ACC112 (cell line): ENCODE measurements around the gene CHN1.

ENCODE experiments used
- H2AFZ ChIP-seq: fragments of 200-600 bp; sonication (generic); one replicate; pipeline ENCODE4 v1.6.0; 2017; ENCODE audit warnings: antibody characterized with exemption, low read length; ENCODE audit not compliant: unreplicated experiment
- H3K27ac ChIP-seq: fragments of 200-600 bp; sonication (generic); 2 replicates; pipeline ENCODE4 v1.5.1; 2014; ENCODE audit warnings: low read depth, mild to moderate bottlenecking, antibody characterized with exemption, low read length, moderate library complexity
- H3K27me3 ChIP-seq: fragments of 200-600 bp; sonication (generic); 2 replicates; pipeline ENCODE4 v1.6.1; 2014; ENCODE audit warnings: mild to moderate bottlenecking, antibody characterized with exemption, low read length, moderate library complexity, mixed read lengths; ENCODE audit not compliant: insufficient read depth
- H3K36me3 ChIP-seq: fragments of 200-600 bp; sonication (generic); 2 replicates; pipeline ENCODE4 v1.6.1; 2016; ENCODE audit warnings: mild to moderate bottlenecking, antibody characterized with exemption, low read length, moderate library complexity, mixed read lengths; ENCODE audit not compliant: insufficient read depth
- H3K4me1 ChIP-seq: fragments of 200-600 bp; sonication (generic); one replicate; pipeline ENCODE4 v1.6.1; 2016; ENCODE audit warnings: low read length, mixed read lengths; ENCODE audit not compliant: insufficient read depth, unreplicated experiment, control insufficient read depth
- H3K4me3 ChIP-seq: fragments of 200-600 bp; sonication (generic); 2 replicates; pipeline ENCODE4 v1.5.1; 2014; ENCODE audit warnings: mild to moderate bottlenecking, low read depth, low read length
- H3K79me2 ChIP-seq: fragments of 200-600 bp; sonication (generic); one replicate; pipeline ENCODE4 v1.6.0; 2016; ENCODE audit warnings: low read length; ENCODE audit not compliant: control insufficient read depth, unreplicated experiment, insufficient read depth

CHN1 gene

GRCh38 chr2:174829550-174829949 lies 175.6 kb downstream of the CHN1 start:
- Histone ChIP-seq H3K27me3 (no peaks in the 10 kb centered on the region), H3K4me3 (no peak overlapping the region), H3K27ac (no peak overlapping the region), H3K4me1 (peaks cover 8% of the 10 kb centered on the region), H3K36me3 (no peaks in the 10 kb centered on the region), H2AFZ (no peak overlapping the region), H3K79me2 (peaks cover 3% of the 10 kb centered on the region)

- H3K4me1 ChIP-seq: peaks cover 8% of the 10 kb centered on the region
- no peaks in the 10 kb centered on the region for H3K27me3 ChIP-seq
- H3K79me2 ChIP-seq: peaks cover 3% of the 10 kb centered on the region
- no peak overlapping the region for H2AFZ ChIP-seq
- no peak overlapping the region for H3K27ac ChIP-seq
- no peak overlapping the region for H3K4me3 ChIP-seq
- H3K36me3 ChIP-seq: no peaks in the 10 kb centered on the region
These were observed 177.5 kb downstream of the CHN1 start for GRCh38 chr2:174827371-174828369.

GRCh38 chr2:174826051-174826450 lies 179.1 kb downstream of the CHN1 start:
- no peak overlapping the region for H3K4me3 ChIP-seq
- no peak overlapping the region for H2AFZ ChIP-seq
- peaks cover 3% of the 10 kb centered on the region for H3K79me2 ChIP-seq
- H3K4me1 ChIP-seq: peaks cover 8% of the 10 kb centered on the region
- H3K36me3 ChIP-seq: no peaks in the 10 kb centered on the region
- no peaks in the 10 kb centered on the region for H3K27me3 ChIP-seq
- H3K27ac ChIP-seq: no peak overlapping the region

- H3K36me3 ChIP-seq: no peaks in the 10 kb centered on the region
- H3K4me3 ChIP-seq: no peak overlapping the region
- no peak overlapping the region for H2AFZ ChIP-seq
- no peaks in the 10 kb centered on the region for H3K79me2 ChIP-seq
- no peak overlapping the region for H3K27ac ChIP-seq
- no peaks in the 10 kb centered on the region for H3K27me3 ChIP-seq
- H3K4me1 ChIP-seq: peaks cover 8% of the 10 kb centered on the region
These were observed 181.1 kb downstream of the CHN1 start for GRCh38 chr2:174824068-174824467.

- H3K36me3 ChIP-seq: no peaks in the 10 kb centered on the region
- H2AFZ ChIP-seq: no peak overlapping the region
- no peak overlapping the region for H3K4me3 ChIP-seq
- no peaks in the 10 kb centered on the region for H3K79me2 ChIP-seq
- no peaks in the 10 kb centered on the region for H3K4me1 ChIP-seq
- H3K27me3 ChIP-seq: no peaks in the 10 kb centered on the region
- no peak overlapping the region for H3K27ac ChIP-seq
These were observed 183.6 kb downstream of the CHN1 start for GRCh38 chr2:174821628-174822027.

GRCh38 chr2:174820361-174820760 lies 184.8 kb downstream of the CHN1 start:
- Histone ChIP-seq H2AFZ (no peak overlapping the region), H3K36me3 (no peaks in the 10 kb centered on the region), H3K4me1 (peaks cover 5% of the 10 kb centered on the region), H3K27ac (no peak overlapping the region), H3K27me3 (no peaks in the 10 kb centered on the region), H3K4me3 (no peak overlapping the region), H3K79me2 (no peaks in the 10 kb centered on the region)

GRCh38 chr2:174815526-174815925 lies 189.7 kb downstream of the CHN1 start:
- H3K4me1 ChIP-seq: peaks cover 5% of the 10 kb centered on the region
- no peak overlapping the region for H2AFZ ChIP-seq
- no peak overlapping the region for H3K27ac ChIP-seq
- no peak overlapping the region for H3K4me3 ChIP-seq
- H3K79me2 ChIP-seq: no peaks in the 10 kb centered on the region
- no peaks in the 10 kb centered on the region for H3K27me3 ChIP-seq
- H3K36me3 ChIP-seq: no peaks in the 10 kb centered on the region

GRCh38 chr2:174812037-174812436 lies 193.1 kb downstream of the CHN1 start:
- Histone ChIP-seq H3K36me3 (no peaks in the 10 kb centered on the region), H3K4me1 (peaks cover 5% of the 10 kb centered on the region), H2AFZ (no peak overlapping the region), H3K4me3 (no peak overlapping the region), H3K79me2 (no peaks in the 10 kb centered on the region), H3K27me3 (no peaks in the 10 kb centered on the region), H3K27ac (no peak overlapping the region)

GRCh38 chr2:174807931-174808330 lies 197.2 kb downstream of the CHN1 start:
- no peaks in the 10 kb centered on the region for H3K27me3 ChIP-seq
- no peak overlapping the region for H3K27ac ChIP-seq

GRCh38 chr2:174805803-174806202 lies 199.4 kb downstream of the CHN1 start:
- no peaks in the 10 kb centered on the region for H3K27me3 ChIP-seq
- H3K4me3 ChIP-seq: no peak overlapping the region
- no peaks in the 10 kb centered on the region for H3K36me3 ChIP-seq
- no peak overlapping the region for H3K27ac ChIP-seq
- H2AFZ ChIP-seq: no peak overlapping the region
- H3K79me2 ChIP-seq: no peaks in the 10 kb centered on the region
- no peaks in the 10 kb centered on the region for H3K4me1 ChIP-seq

More at GRCh38 chr2:174807931-174808330, 197.2 kb downstream of the CHN1 start:
- H3K79me2 ChIP-seq: no peaks in the 10 kb centered on the region
- H3K36me3 ChIP-seq: no peaks in the 10 kb centered on the region
- H2AFZ ChIP-seq: no peak overlapping the region
- no peak overlapping the region for H3K4me3 ChIP-seq
- no peaks in the 10 kb centered on the region for H3K4me1 ChIP-seq

GRCh38 chr2:174802459-174802858 lies 202.7 kb downstream of the CHN1 start:
- no peak overlapping the region for H2AFZ ChIP-seq
- no peak overlapping the region for H3K4me3 ChIP-seq
- H3K4me1 ChIP-seq: no peaks in the 10 kb centered on the region
- no peak overlapping the region for H3K27ac ChIP-seq
- H3K36me3 ChIP-seq: no peaks in the 10 kb centered on the region
- H3K79me2 ChIP-seq: no peaks in the 10 kb centered on the region
- H3K27me3 ChIP-seq: no peaks in the 10 kb centered on the region
